Measurements from ENCODE around the gene HRCT1.

Gene HRCT1

DNA sequence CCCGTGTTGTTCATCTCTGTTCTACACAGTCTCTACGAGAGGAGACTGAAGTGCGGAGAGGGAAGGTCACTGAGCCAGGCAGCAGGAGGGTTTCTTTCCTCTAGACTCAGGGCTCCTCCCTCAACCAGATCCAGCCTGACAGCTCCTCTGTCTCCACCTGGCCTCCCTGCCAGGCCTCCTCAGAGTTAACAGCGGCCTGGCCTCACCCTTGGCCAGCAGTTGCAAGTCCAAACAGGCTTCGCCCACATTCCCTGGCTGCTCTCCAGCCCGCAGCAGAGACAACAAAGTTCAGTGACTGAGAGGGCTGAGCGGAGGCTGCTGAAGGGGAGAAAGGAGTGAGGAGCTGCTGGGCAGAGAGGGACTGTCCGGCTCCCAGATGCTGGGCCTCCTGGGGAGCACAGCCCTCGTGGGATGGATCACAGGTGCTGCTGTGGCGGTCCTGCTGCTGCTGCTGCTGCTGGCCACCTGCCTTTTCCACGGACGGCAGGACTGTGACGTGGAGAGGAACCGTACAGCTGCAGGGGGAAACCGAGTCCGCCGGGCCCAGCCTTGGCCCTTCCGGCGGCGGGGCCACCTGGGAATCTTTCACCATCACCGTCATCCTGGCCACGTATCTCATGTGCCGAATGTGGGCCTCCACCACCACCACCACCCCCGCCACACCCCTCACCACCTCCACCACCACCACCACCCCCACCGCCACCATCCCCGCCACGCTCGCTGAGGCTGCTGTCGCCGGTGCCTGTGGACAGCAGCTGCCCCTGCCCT, at the start of gene HRCT1:
HRCT1 (plus strand) TSS at position 291 of the 768 bp plus-strand sequence; CDS start at position 377, 86 bp downstream.
- no peaks in the 10 kb centered on the region for H3K36me3 ChIP-seq (ENCODE audit: control insufficient read depth, insufficient read depth, low read length)
- no peak within 1 kb of the TSS for H3K4me3 ChIP-seq (ENCODE audit: low read depth, low read length)
- no peak within 1 kb of the TSS for H3K9ac ChIP-seq (ENCODE audit: low read depth, low read length)
- no peaks in the 10 kb centered on the region for H3K27me3 ChIP-seq (ENCODE audit: control insufficient read depth, insufficient read depth, low read length)
- H3K4me1 ChIP-seq (ENCODE audit: control insufficient read depth, insufficient read depth, low read length), result peaks cover 16% of the 10 kb centered on the region
- H3K9me3 ChIP-seq (ENCODE audit: control insufficient read depth, insufficient read depth, low read length), result no peaks in the 10 kb centered on the region

GRCh38 chr9:35856206-35856605, 49.8 kb upstream of the HRCT1 start:
- no peak overlapping the region for H3K9ac ChIP-seq (ENCODE audit: low read depth, low read length)
- H3K4me3 ChIP-seq (ENCODE audit: low read depth, low read length), result no peak overlapping the region
- H3K9me3 ChIP-seq (ENCODE audit: control insufficient read depth, insufficient read depth, low read length), result no peaks in the 10 kb centered on the region
- H3K27me3 ChIP-seq (ENCODE audit: control insufficient read depth, insufficient read depth, low read length), result peaks cover 10% of the 10 kb centered on the region
- H3K36me3 ChIP-seq (ENCODE audit: control insufficient read depth, insufficient read depth, low read length), result peaks cover 3% of the 10 kb centered on the region
- H3K4me1 ChIP-seq (ENCODE audit: control insufficient read depth, insufficient read depth, low read length), result no peaks in the 10 kb centered on the region

DNA sequence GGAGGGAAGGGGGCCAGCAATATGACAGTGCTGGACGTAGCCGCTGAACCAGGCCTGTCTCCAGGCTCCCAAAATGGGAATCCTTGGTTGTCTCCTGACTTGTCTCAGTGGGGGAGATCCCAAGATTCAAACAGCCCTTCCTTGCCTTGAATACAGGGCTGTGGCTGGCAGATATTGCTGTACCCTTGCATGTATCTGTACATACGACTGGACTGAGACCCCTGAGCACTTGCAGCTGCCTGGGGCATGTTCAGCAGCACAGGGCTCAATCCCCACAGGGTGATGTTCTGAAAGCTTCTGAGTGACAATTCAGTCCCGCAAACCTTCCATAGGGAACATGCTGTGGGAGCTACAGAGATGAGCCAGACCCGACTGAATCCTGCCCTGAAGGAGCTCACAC, 49.1 kb upstream of the HRCT1 start:
- no peak overlapping the region for H3K4me3 ChIP-seq (ENCODE audit: low read depth, low read length)
- H3K9ac ChIP-seq (ENCODE audit: low read depth, low read length), result no peak overlapping the region
- no peaks in the 10 kb centered on the region for H3K4me1 ChIP-seq (ENCODE audit: control insufficient read depth, insufficient read depth, low read length)
- H3K9me3 ChIP-seq (ENCODE audit: control insufficient read depth, insufficient read depth, low read length), result no peaks in the 10 kb centered on the region
- H3K27me3 ChIP-seq (ENCODE audit: control insufficient read depth, insufficient read depth, low read length), result peaks cover 11% of the 10 kb centered on the region
- peaks cover 3% of the 10 kb centered on the region for H3K36me3 ChIP-seq (ENCODE audit: control insufficient read depth, insufficient read depth, low read length)

GRCh38 chr9:35858458-35858857, 47.5 kb upstream of the HRCT1 start:
- Histone ChIP-seq H3K9ac (ENCODE audit: low read depth, low read length) (no peak overlapping the region), H3K36me3 (ENCODE audit: control insufficient read depth, insufficient read depth, low read length) (no peaks in the 10 kb centered on the region), H3K27me3 (ENCODE audit: control insufficient read depth, insufficient read depth, low read length) (peaks cover 14% of the 10 kb centered on the region)

DNA sequence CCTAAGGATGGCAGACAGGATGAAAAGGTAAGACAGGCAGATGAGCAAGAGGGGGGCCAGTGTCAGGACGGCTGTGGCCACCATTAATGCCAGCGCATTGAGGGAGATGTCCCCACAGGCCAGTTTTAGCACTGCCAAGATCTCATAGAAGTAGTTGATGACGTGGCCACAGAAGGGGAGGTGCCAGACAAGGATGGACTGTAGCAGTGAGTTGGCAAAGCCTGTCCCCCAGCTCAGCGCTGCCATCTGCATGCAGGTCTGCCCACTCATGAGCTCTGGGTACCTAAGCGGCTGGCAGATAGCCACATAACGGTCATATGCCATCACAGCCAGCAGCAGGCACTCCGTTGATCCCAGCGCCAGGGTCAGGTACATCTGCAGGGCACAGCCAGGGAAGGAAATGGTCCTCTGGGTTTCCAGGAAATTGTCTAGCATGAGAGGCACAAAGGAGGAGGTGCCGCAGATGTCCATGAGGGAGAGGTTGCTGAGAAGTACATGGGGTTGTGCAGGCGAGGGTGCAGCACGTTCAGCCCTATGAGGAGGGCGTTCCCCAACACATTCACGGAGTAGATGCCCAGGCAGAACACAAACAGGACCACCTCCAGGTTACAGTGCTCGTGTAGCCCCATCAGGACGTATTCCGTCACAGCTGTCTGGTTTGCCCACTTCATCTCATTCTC, 46.6 kb upstream of the HRCT1 start:
- H3K9ac ChIP-seq (ENCODE audit: low read depth, low read length), result no peak overlapping the region
- peaks cover 14% of the 10 kb centered on the region for H3K27me3 ChIP-seq (ENCODE audit: control insufficient read depth, insufficient read depth, low read length)
- H3K9me3 ChIP-seq (ENCODE audit: control insufficient read depth, insufficient read depth, low read length), result no peaks in the 10 kb centered on the region
- no peaks in the 10 kb centered on the region for H3K4me1 ChIP-seq (ENCODE audit: control insufficient read depth, insufficient read depth, low read length)
- H3K4me3 ChIP-seq (ENCODE audit: low read depth, low read length), result no peak overlapping the region
- H3K36me3 ChIP-seq (ENCODE audit: control insufficient read depth, insufficient read depth, low read length), result no peaks in the 10 kb centered on the region

More at GRCh38 chr9:35858458-35858857, 47.5 kb upstream of the HRCT1 start:
- Histone ChIP-seq H3K4me3 (ENCODE audit: low read depth, low read length) (no peak overlapping the region), H3K4me1 (ENCODE audit: control insufficient read depth, insufficient read depth, low read length) (no peaks in the 10 kb centered on the region), H3K9me3 (ENCODE audit: control insufficient read depth, insufficient read depth, low read length) (no peaks in the 10 kb centered on the region)

GRCh38 chr9:35859990-35860339, 46.0 kb upstream of the HRCT1 start:
- Histone ChIP-seq H3K9me3 (ENCODE audit: control insufficient read depth, insufficient read depth, low read length) (no peaks in the 10 kb centered on the region), H3K4me3 (ENCODE audit: low read depth, low read length) (no peak overlapping the region), H3K27me3 (ENCODE audit: control insufficient read depth, insufficient read depth, low read length) (peaks cover 14% of the 10 kb centered on the region), H3K36me3 (ENCODE audit: control insufficient read depth, insufficient read depth, low read length) (no peaks in the 10 kb centered on the region), H3K4me1 (ENCODE audit: control insufficient read depth, insufficient read depth, low read length) (no peaks in the 10 kb centered on the region), H3K9ac (ENCODE audit: low read depth, low read length) (no peak overlapping the region)

DNA sequence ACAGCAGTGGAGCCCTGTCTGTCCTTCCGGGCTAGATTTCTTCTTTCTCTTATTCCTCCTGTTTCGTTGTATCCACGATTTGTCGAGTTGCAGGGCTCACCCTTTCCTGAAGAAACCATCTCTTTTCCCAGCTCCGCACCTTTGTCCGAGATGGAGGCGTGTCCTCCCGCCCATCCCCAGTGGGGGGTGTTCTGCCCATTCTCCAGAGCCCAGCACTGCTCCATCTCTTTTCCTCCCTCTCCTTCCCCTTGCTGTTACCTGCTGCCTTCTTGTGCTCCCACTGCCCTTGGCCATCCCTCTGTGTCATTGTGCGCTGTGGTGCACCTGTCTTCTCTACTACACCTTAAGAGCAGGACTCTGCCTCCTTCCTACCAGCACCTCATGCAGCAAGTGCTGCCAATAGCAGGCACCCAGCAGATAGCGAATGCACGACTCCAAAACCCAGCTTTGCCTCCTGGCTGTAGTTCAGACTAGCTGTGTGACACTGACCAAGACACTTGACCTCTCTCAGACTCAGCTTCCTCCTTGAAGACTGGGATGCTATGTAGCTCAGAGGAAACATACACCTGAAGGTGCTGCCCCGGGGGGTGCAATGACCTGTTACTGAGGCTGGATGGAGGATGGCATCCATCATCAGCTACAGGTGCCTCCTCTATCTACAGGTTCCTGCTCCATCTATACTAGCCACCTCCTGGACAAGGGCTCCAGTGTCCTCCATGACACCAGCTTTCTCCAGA, 44.7 kb upstream of the HRCT1 start:
- no peaks in the 10 kb centered on the region for H3K36me3 ChIP-seq (ENCODE audit: control insufficient read depth, insufficient read depth, low read length)

GRCh38 chr9:35862328-35862727, 43.7 kb upstream of the HRCT1 start:
- H3K27me3 ChIP-seq (ENCODE audit: control insufficient read depth, insufficient read depth, low read length), result peaks cover 12% of the 10 kb centered on the region
- no peaks in the 10 kb centered on the region for H3K9me3 ChIP-seq (ENCODE audit: control insufficient read depth, insufficient read depth, low read length)
- H3K4me3 ChIP-seq (ENCODE audit: low read depth, low read length), result no peak overlapping the region
- H3K36me3 ChIP-seq (ENCODE audit: control insufficient read depth, insufficient read depth, low read length), result no peaks in the 10 kb centered on the region
- no peak overlapping the region for H3K9ac ChIP-seq (ENCODE audit: low read depth, low read length)
- H3K4me1 ChIP-seq (ENCODE audit: control insufficient read depth, insufficient read depth, low read length), result no peaks in the 10 kb centered on the region

More for the DNA sequence above, 44.7 kb upstream of the HRCT1 start:
- Histone ChIP-seq H3K4me3 (ENCODE audit: low read depth, low read length) (no peak overlapping the region), H3K4me1 (ENCODE audit: control insufficient read depth, insufficient read depth, low read length) (no peaks in the 10 kb centered on the region), H3K27me3 (ENCODE audit: control insufficient read depth, insufficient read depth, low read length) (peaks cover 12% of the 10 kb centered on the region), H3K9ac (ENCODE audit: low read depth, low read length) (no peak overlapping the region), H3K9me3 (ENCODE audit: control insufficient read depth, insufficient read depth, low read length) (no peaks in the 10 kb centered on the region)

GRCh38 chr9:35863583-35863982, 42.4 kb upstream of the HRCT1 start:
- no peak overlapping the region for H3K4me3 ChIP-seq (ENCODE audit: low read depth, low read length)
- no peaks in the 10 kb centered on the region for H3K9me3 ChIP-seq (ENCODE audit: control insufficient read depth, insufficient read depth, low read length)
- H3K36me3 ChIP-seq (ENCODE audit: control insufficient read depth, insufficient read depth, low read length), result no peaks in the 10 kb centered on the region
- no peaks in the 10 kb centered on the region for H3K4me1 ChIP-seq (ENCODE audit: control insufficient read depth, insufficient read depth, low read length)
- peaks cover 12% of the 10 kb centered on the region for H3K27me3 ChIP-seq (ENCODE audit: control insufficient read depth, insufficient read depth, low read length)
- H3K9ac ChIP-seq (ENCODE audit: low read depth, low read length), result no peak overlapping the region

GRCh38 chr9:35864695-35865255, 41.2 kb upstream of the HRCT1 start:
- no peaks in the 10 kb centered on the region for H3K36me3 ChIP-seq (ENCODE audit: control insufficient read depth, insufficient read depth, low read length)
- H3K9me3 ChIP-seq (ENCODE audit: control insufficient read depth, insufficient read depth, low read length), result no peaks in the 10 kb centered on the region
- H3K4me3 ChIP-seq (ENCODE audit: low read depth, low read length), result no peak overlapping the region
- peaks cover 10% of the 10 kb centered on the region for H3K27me3 ChIP-seq (ENCODE audit: control insufficient read depth, insufficient read depth, low read length)
- no peaks in the 10 kb centered on the region for H3K4me1 ChIP-seq (ENCODE audit: control insufficient read depth, insufficient read depth, low read length)
- H3K9ac ChIP-seq (ENCODE audit: low read depth, low read length), result no peak overlapping the region

DNA sequence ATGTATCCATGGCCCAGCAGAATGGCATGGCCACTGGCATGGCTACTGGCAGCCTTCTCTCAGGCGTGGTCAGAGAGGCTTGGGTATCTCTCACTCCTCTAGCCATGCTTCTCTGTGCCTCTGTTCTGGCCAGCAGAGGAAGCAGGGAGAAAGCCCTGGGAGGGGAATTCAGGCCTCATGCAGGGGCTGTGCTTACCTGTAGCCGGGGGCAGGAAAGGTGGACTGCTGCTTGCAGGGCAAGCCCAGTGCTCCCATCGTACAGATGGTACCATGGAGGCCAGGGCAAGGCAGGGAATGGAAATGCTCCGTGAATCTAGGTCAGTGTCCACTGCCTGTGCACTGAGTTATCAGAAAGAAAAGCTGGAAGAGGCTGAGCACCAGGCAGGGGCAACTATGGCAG, 38.5 kb upstream of the HRCT1 start:
- H3K36me3 ChIP-seq (ENCODE audit: control insufficient read depth, insufficient read depth, low read length), result no peaks in the 10 kb centered on the region
- no peak overlapping the region for H3K9ac ChIP-seq (ENCODE audit: low read depth, low read length)
- peaks cover 2% of the 10 kb centered on the region for H3K27me3 ChIP-seq (ENCODE audit: control insufficient read depth, insufficient read depth, low read length)
- no peak overlapping the region for H3K4me3 ChIP-seq (ENCODE audit: low read depth, low read length)
- no peaks in the 10 kb centered on the region for H3K4me1 ChIP-seq (ENCODE audit: control insufficient read depth, insufficient read depth, low read length)
- no peaks in the 10 kb centered on the region for H3K9me3 ChIP-seq (ENCODE audit: control insufficient read depth, insufficient read depth, low read length)

Data from iPS-15b (cell line).